C4-2B (cell line): ENCODE measurements around the gene MYPN.
A peak's percentile ranks its signal among the peaks of the same experiment; 100 is the strongest.

Experiments used
- H3K27ac ChIP-seq: fragments of 450-650 bp; 2 replicates; pipeline ENCODE4 v1.5.1; 2017
- ZFX ChIP-seq: fragments of 450-650 bp; IDR thresholded peaks from 2 replicates; pipeline ENCODE4 v1.6.1; 2017
- TF ChIP-seq, protein P1 (sequence below): fragments of 450-650 bp; conservative IDR thresholded peaks from 2 replicates; pipeline ENCODE4 v1.5.1; 2017; ENCODE audit warnings: mild to moderate bottlenecking

The MYPN gene

DNA sequence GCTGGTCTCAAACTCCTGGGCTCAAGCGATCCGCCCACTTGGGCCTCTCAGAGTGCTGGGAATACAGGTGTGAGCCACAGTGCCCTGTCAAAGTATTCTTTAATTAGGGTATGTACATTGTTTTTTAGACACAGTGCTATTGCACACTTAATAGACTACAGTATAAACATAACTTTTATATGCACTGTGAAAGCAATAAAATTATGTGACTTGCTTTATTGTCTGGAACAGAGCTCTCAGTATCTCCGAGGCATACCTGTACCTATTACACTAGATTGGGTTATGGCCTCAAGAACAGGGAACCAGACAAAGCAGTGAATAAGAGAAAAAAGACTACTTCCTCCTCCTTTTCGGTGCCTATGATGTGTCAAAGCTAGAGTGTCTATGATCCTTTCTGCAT, 109.5 kb downstream of the MYPN start:
- no peak for TF ChIP-seq ZFX
- TF ChIP-seq, protein P1, sequence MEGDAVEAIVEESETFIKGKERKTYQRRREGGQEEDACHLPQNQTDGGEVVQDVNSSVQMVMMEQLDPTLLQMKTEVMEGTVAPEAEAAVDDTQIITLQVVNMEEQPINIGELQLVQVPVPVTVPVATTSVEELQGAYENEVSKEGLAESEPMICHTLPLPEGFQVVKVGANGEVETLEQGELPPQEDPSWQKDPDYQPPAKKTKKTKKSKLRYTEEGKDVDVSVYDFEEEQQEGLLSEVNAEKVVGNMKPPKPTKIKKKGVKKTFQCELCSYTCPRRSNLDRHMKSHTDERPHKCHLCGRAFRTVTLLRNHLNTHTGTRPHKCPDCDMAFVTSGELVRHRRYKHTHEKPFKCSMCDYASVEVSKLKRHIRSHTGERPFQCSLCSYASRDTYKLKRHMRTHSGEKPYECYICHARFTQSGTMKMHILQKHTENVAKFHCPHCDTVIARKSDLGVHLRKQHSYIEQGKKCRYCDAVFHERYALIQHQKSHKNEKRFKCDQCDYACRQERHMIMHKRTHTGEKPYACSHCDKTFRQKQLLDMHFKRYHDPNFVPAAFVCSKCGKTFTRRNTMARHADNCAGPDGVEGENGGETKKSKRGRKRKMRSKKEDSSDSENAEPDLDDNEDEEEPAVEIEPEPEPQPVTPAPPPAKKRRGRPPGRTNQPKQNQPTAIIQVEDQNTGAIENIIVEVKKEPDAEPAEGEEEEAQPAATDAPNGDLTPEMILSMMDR, result no peak
- peak overlapping the region; percentile 2; the same call in 1 of the 2 replicates for H3K27ac ChIP-seq

- TF ChIP-seq ZFX, result no peak
- TF ChIP-seq, protein P1, result no peak
- no peak overlapping the region for H3K27ac ChIP-seq
Observed at GRCh38 chr10:68221196-68221595, 111.9 kb downstream of the MYPN start.

GRCh38 chr10:68222391-68222790, 113.1 kb downstream of the MYPN start:
- TF ChIP-seq ZFX, result no peak
- TF ChIP-seq, protein P1, result no peak

DNA sequence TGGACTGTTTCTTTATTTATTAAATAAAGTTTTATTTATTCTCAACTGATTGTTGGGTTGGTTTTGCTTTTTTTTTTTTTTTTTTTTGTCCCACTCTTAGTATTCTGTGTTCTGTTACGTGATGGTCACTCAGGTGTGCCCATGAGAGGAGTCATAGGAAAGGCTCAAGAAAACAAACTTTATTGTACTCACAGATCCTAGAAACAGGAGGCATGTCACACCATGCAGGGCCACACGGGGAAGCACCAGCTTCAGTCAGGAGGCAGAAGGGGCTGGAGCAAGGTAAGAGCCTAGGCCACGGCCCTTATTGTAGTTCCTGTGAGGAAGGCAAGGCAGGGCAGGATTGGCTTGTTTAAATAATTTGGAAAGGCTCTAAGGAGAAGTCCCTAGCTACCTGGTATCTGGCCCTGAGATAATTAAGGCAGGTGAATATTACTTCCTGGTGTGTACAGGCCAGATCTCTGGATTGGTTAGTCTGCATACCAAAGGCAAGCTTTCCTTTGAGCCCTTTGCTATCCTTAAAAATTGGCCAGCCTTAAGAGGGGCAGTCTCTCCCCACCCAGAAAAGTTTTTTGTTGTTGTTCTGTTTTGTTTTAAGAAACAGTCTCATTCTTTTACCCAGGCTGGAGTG, 114.4 kb downstream of the MYPN start:
- TF ChIP-seq, protein P1, result peak; percentile 37
- TF ChIP-seq ZFX, result no peak
- no peak overlapping the region for H3K27ac ChIP-seq

More at GRCh38 chr10:68222391-68222790, 113.1 kb downstream of the MYPN start:
- H3K27ac ChIP-seq, result no peak overlapping the region

GRCh38 chr10:68224810-68225209, 115.5 kb downstream of the MYPN start:
- TF ChIP-seq, protein P1, result no peak
- no peak for TF ChIP-seq ZFX
- no peak overlapping the region for H3K27ac ChIP-seq

DNA sequence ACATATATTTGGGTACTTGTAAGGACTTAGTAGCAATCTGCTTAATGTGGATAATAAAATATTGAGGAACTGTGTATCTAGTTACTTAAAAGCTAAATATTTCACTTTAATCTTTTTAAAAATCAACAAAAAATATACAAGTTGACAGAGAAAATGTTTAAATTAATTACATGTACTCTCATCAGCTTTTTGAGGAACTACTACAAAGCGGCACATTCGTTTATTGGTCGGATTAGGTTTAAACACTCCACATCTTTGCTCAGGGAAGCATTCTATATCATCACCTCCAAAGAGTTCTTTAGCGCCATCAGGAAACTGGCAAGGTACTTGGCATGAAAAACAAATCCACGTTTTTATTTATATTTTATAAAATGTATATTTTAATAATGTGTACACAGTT, 121.0 kb downstream of the MYPN start:
- H3K27ac ChIP-seq, result no peak overlapping the region

GRCh38 chr10:68231106-68231816, 122.0 kb downstream of the MYPN start:
- peak overlapping the region; percentile 82 for H3K27ac ChIP-seq
- TF ChIP-seq ZFX, result peak; percentile 36; the same call in 1 of the 2 replicates
- TF ChIP-seq, protein P1, result peak; percentile 60

More for the DNA sequence above, 121.0 kb downstream of the MYPN start:
- TF ChIP-seq, protein P1, result no peak
- TF ChIP-seq ZFX, result no peak
